GM12892 (cell line): ENCODE results near the gene TSR3.

ENCODE experiments used
- POLR2A ChIP-seq: IDR thresholded peaks from 2 replicates; pipeline ENCODE4 v1.6.1; 2011; ENCODE audit warnings: low read depth, low read length, control low read depth
- POLR2AphosphoS5 ChIP-seq: IDR thresholded peaks from 2 replicates; pipeline ENCODE4 v1.6.1; 2011; ENCODE audit warnings: low read depth, low read length, control low read depth
- TAF1 ChIP-seq: IDR thresholded peaks from 2 replicates; pipeline ENCODE4 v1.6.1; 2011; ENCODE audit warnings: low read depth, mild to moderate bottlenecking, control low read depth, low read length, borderline replicate concordance

DNA sequence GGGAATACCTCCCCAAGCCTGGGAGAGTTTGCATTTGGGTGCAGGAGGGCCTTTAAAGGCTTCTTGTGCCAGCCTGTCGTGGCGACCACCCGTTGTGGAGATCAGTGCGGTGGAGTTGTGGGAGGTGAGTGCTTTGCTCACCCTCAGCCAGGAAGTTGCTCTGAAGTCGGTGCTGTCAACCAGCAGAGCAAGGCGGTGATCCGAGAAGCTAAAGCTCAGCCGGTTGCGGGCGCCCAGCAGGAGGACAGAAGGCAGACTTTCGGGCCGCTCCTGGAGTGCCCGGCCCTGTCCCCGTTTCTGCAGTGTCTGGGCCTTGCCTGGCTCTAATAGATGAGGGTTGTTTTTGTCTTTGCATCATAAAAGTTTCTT is 40.9 kb downstream of the TSR3 start:
- TF ChIP-seq POLR2A, result no peak
- TF ChIP-seq POLR2AphosphoS5, result no peak
- no peak for TF ChIP-seq TAF1
